Gastrocnemius medialis (tissue), 4 donors: ENCODE data around the gene CD209.

Source experiments
- CTCF ChIP-seq, 5 experiments: fragments of 450-650 bp in 3 of 5; fragments of 200-600 bp in 2 of 5; sonication (generic) in 2 of 5; IDR thresholded peaks in 4 of 5; conservative IDR thresholded peaks in 1 of 5; 1 replicate in 4 of 5; 2 replicates in 1 of 5; pipeline ENCODE4 v1.5.1; 2016 to 2019; ENCODE audit warnings: antibody characterized with exemption in 5 of 5, mild to moderate bottlenecking in 3 of 5, moderate library complexity in 3 of 5
- POLR2A ChIP-seq, 2 donors: fragments of 450-650 bp; IDR thresholded peaks; one replicate each; pipeline ENCODE4 v1.6.1; 2017; ENCODE audit warnings: antibody characterized with exemption in 2 of 2, mild to moderate bottlenecking in 2 of 2, moderate library complexity in 2 of 2

- TF ChIP-seq CTCF (IDR thresholded peaks at IDR 0.05 in 4 of 5, conservative IDR thresholded peaks at IDR 0.05 in 1 of 5), result no peak
- TF ChIP-seq POLR2A (IDR thresholded peaks at IDR 0.05), result no peak
Measured at GRCh38 chr19:7725791-7726190, 21.5 kb downstream of the CD209 start.
